ENCODE measurements around the gene ZNF416. TPM values are rescaled to one million over a fixed set of nuclear protein-coding genes. Genes with fewer than 3 reads are reported as not detected.
A peak's percentile ranks its signal among the peaks of the same experiment; 100 is the strongest.

Gene ZNF416
- polyA plus RNA-seq, 1 of the 3 experiments (the other 2 are of a cell fraction) = 2.0 TPM

GRCh38 chr19:57606931-57607330, 28.2 kb upstream of the ZNF416 start:
- no peak overlapping the region for H3K27ac ChIP-seq (ENCODE audit: low read depth in 2 of 2, low read length in 1 of 2)
- H4K20me1 ChIP-seq (ENCODE audit: insufficient read depth) = no peaks in the 10 kb centered on the region
- DNase-seq = no peak
- H2AFZ ChIP-seq (ENCODE audit: low read depth) = no peak overlapping the region
- H3K79me2 ChIP-seq (ENCODE audit: insufficient read depth) = peaks cover 16% of the 10 kb centered on the region; the same call in 1 of the 2 replicates
- H3K9ac ChIP-seq = no peak overlapping the region
- TF ChIP-seq RCOR1 (IDR thresholded peaks at IDR 0.05; ENCODE audit: low read length) = no peak
- no peak for TF ChIP-seq USF1 (IDR thresholded peaks at IDR 0.05; ENCODE audit: borderline replicate concordance, low read depth)
- TF ChIP-seq FOXM1 (IDR thresholded peaks at IDR 0.05; ENCODE audit: low read depth) = no peak
- no peak for TF ChIP-seq ELF1 (IDR thresholded peaks at IDR 0.05)
- no peak for TF ChIP-seq EP300 (IDR thresholded peaks at IDR 0.05; ENCODE audit: borderline replicate concordance in 1 of 2, low read depth in 1 of 2, low read length in 1 of 2)
- TF ChIP-seq IRF3 (IDR thresholded peaks at IDR 0.05; ENCODE audit: low read depth, low read length) = no peak
- H3K9me2 ChIP-seq = no peaks in the 10 kb centered on the region
- no peaks in the 10 kb centered on the region for H3K27me3 ChIP-seq (ENCODE audit: insufficient read depth)
- ChIA-PET POLR2A (no interaction called here), CTCF (no interaction called here)
- H3K4me3 ChIP-seq (ENCODE audit: low read depth in 2 of 2, low read length in 1 of 2) = no peak overlapping the region; a peak in 1 of 4 replicates
- no peak overlapping the region for H3K4me2 ChIP-seq
- no peaks in the 10 kb centered on the region for H3K4me1 ChIP-seq (ENCODE audit: control insufficient read depth in 1 of 2, insufficient read depth in 2 of 2, low read depth in 1 of 2, low read length in 1 of 2)
- 98% methylated on average over 5 of the region's 5 CpGs for WGBS (ENCODE audit: low lambda C conversion rate)
- H3F3A ChIP-seq (replicated peaks; ENCODE audit: insufficient read depth) = no peaks in the 10 kb centered on the region
- H3K36me3 ChIP-seq (replicated peaks in 1 of 2; ENCODE audit: control insufficient read depth in 1 of 2, insufficient read depth in 2 of 2, low read length in 1 of 2) = peaks cover 23 to 47% of the 10 kb centered on the region in 2 experiments
- H3K9me3 ChIP-seq = no peaks in the 10 kb centered on the region

GRCh38 chr19:57599761-57600383, 21.2 kb upstream of the ZNF416 start, which contains the start of gene ZNF530:
Gene ZNF530 (plus strand): TSS chr19:57599885. CDS start chr19:57604346, 4,461 bp downstream.
- POLR2A ChIA-PET = interaction anchor here (0.7 to 1.7 kb wide), 2 partner anchors 14 to 65 kb away, joined by 3 to 6 read pairs; partner anchors contain the start of gene ZNF134
- WGBS (ENCODE audit: low lambda C conversion rate) = no CpG with 5 or more reads among the region's 53 CpGs
- Histone ChIP-seq H3K4me3 (ENCODE audit: low read depth in 2 of 2, low read length in 1 of 2) (peak within 1 kb of the TSS; percentile 91 to 94), H3K36me3 (replicated peaks in 1 of 2; ENCODE audit: control insufficient read depth in 1 of 2, insufficient read depth in 2 of 2, low read length in 1 of 2) (peaks cover 7 to 13% of the 10 kb centered on the region in 2 experiments), H3K79me2 (ENCODE audit: insufficient read depth) (peaks cover 38% of the 10 kb centered on the region), H4K20me1 (ENCODE audit: insufficient read depth) (no peaks in the 10 kb centered on the region), H3F3A (replicated peaks; ENCODE audit: insufficient read depth) (no peaks in the 10 kb centered on the region), H3K27me3 (ENCODE audit: insufficient read depth) (no peaks in the 10 kb centered on the region), H3K4me2 (peak within 1 kb of the TSS; percentile 95), H2AFZ (ENCODE audit: low read depth) (peak within 1 kb of the TSS; percentile 71), H3K9ac (peak within 1 kb of the TSS; percentile 65), H3K4me1 (ENCODE audit: control insufficient read depth in 1 of 2, insufficient read depth in 2 of 2, low read depth in 1 of 2, low read length in 1 of 2) (peaks cover 7 to 10% of the 10 kb centered on the region in 2 experiments; a peak in 3 of 4 replicates), H3K27ac (ENCODE audit: low read depth in 2 of 2, low read length in 1 of 2) (no peak within 1 kb of the TSS; a peak in 1 of 4 replicates), H3K9me2 (no peaks in the 10 kb centered on the region), H3K9me3 (no peaks in the 10 kb centered on the region)
- CTCF ChIA-PET = interaction anchor here (1.1 to 1.9 kb wide), 2 partner anchors 10 to 16 kb away, joined by 3 to 6 read pairs; partner anchors contain the start of gene ZIK1
- DNase-seq = peak; percentile 93
- TF ChIP-seq, protein P1, sequence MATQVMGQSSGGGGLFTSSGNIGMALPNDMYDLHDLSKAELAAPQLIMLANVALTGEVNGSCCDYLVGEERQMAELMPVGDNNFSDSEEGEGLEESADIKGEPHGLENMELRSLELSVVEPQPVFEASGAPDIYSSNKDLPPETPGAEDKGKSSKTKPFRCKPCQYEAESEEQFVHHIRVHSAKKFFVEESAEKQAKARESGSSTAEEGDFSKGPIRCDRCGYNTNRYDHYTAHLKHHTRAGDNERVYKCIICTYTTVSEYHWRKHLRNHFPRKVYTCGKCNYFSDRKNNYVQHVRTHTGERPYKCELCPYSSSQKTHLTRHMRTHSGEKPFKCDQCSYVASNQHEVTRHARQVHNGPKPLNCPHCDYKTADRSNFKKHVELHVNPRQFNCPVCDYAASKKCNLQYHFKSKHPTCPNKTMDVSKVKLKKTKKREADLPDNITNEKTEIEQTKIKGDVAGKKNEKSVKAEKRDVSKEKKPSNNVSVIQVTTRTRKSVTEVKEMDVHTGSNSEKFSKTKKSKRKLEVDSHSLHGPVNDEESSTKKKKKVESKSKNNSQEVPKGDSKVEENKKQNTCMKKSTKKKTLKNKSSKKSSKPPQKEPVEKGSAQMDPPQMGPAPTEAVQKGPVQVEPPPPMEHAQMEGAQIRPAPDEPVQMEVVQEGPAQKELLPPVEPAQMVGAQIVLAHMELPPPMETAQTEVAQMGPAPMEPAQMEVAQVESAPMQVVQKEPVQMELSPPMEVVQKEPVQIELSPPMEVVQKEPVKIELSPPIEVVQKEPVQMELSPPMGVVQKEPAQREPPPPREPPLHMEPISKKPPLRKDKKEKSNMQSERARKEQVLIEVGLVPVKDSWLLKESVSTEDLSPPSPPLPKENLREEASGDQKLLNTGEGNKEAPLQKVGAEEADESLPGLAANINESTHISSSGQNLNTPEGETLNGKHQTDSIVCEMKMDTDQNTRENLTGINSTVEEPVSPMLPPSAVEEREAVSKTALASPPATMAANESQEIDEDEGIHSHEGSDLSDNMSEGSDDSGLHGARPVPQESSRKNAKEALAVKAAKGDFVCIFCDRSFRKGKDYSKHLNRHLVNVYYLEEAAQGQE (IDR thresholded peaks at IDR 0.05; ENCODE audit: low read depth, low read length) = no peak
- TF ChIP-seq ELF1 (IDR thresholded peaks at IDR 0.05) (peak; percentile 80), RXRA (IDR thresholded peaks at IDR 0.05; ENCODE audit: borderline replicate concordance, low read depth) (no peak), FOXM1 (IDR thresholded peaks at IDR 0.05; ENCODE audit: low read depth) (no peak), TEAD4 (IDR thresholded peaks at IDR 0.05; ENCODE audit: borderline replicate concordance, insufficient read depth) (no peak), ZBTB33 (IDR thresholded peaks at IDR 0.05; ENCODE audit: borderline replicate concordance, low read depth) (no peak), GABPA (IDR thresholded peaks at IDR 0.05; ENCODE audit: low read depth) (peak; percentile 96), FOSL2 (IDR thresholded peaks at IDR 0.05; ENCODE audit: borderline replicate concordance, low read depth) (no peak), CHD2 (IDR thresholded peaks at IDR 0.05; ENCODE audit: low read length, partially characterized antibody) (peak; percentile 80), MAX (IDR thresholded peaks at IDR 0.05; ENCODE audit: low read depth) (peak; percentile 81), MXI1 (IDR thresholded peaks at IDR 0.05; ENCODE audit: low read depth, low read length) (peak; percentile 93), NRF1 (IDR thresholded peaks at IDR 0.05; ENCODE audit: low read depth, low read length) (no peak), SIN3A (IDR thresholded peaks at IDR 0.05; ENCODE audit: borderline replicate concordance, low read depth, low read length) (peak; percentile 98), EZH2phosphoT487 (IDR thresholded peaks at IDR 0.05; ENCODE audit: borderline replicate concordance, low read depth) (no peak), POLR2AphosphoS5 (IDR thresholded peaks at IDR 0.05; ENCODE audit: low read depth, low read length) (peak; percentile 45; the same call in 1 of the 2 replicates)

Measured in SK-N-SH (cell line).